Parathyroid adenoma (tissue), 2 donors: ENCODE measurements around the gene GLB1L2.

ENCODE experiments used
- H2AFZ ChIP-seq: fragments of 300-600 bp; sonication (generic); one replicate; pipeline ENCODE4 v1.7.0; 2017; ENCODE audit warnings: antibody characterized with exemption, mild to moderate bottlenecking
- H3K27ac ChIP-seq: fragments of 300-600 bp; sonication (generic); one replicate; pipeline ENCODE4 v1.7.0; 2017
- H3K27me3 ChIP-seq: fragments of 300-600 bp; sonication (generic); one replicate; pipeline ENCODE4 v1.7.0; 2017; ENCODE audit warnings: low read length; ENCODE audit not compliant: control insufficient read depth, insufficient read depth
- H3K36me3 ChIP-seq: fragments of 300-600 bp; sonication (generic); one replicate; pipeline ENCODE4 v1.7.0; 2017; ENCODE audit warnings: low read length; ENCODE audit not compliant: control insufficient read depth, insufficient read depth
- H3K4me1 ChIP-seq: fragments of 300-600 bp; sonication (generic); one replicate; pipeline ENCODE4 v1.7.0; 2017; ENCODE audit warnings: control low read depth
- H3K4me2 ChIP-seq: fragments of 300-600 bp; sonication (generic); one replicate; pipeline ENCODE4 v1.7.0; 2017; ENCODE audit warnings: low read length
- H3K4me3 ChIP-seq: fragments of 300-600 bp; sonication (generic); one replicate; pipeline ENCODE4 v1.7.0; 2017; ENCODE audit warnings: low read depth, low read length
- H3K79me2 ChIP-seq: fragments of 300-600 bp; sonication (generic); one replicate; pipeline ENCODE4 v1.7.0; 2017; ENCODE audit warnings: control low read depth
- H3K9ac ChIP-seq: fragments of 300-600 bp; sonication (generic); one replicate; pipeline ENCODE4 v1.7.0; 2017; ENCODE audit warnings: mild to moderate bottlenecking
- H3K9me3 ChIP-seq: fragments of 300-600 bp; sonication (generic); one replicate; pipeline ENCODE4 v1.7.0; 2017; ENCODE audit warnings: low read length; ENCODE audit not compliant: control insufficient read depth
- TF ChIP-seq, protein P1 (sequence below): fragments of 300-600 bp; sonication (generic); IDR thresholded peaks from one replicate; pipeline ENCODE4 v1.7.0; 2017; ENCODE audit warnings: antibody characterized with exemption, mild to moderate bottlenecking
- donor health status: primary hyperparathyroidism.

The GLB1L2 gene

DNA sequence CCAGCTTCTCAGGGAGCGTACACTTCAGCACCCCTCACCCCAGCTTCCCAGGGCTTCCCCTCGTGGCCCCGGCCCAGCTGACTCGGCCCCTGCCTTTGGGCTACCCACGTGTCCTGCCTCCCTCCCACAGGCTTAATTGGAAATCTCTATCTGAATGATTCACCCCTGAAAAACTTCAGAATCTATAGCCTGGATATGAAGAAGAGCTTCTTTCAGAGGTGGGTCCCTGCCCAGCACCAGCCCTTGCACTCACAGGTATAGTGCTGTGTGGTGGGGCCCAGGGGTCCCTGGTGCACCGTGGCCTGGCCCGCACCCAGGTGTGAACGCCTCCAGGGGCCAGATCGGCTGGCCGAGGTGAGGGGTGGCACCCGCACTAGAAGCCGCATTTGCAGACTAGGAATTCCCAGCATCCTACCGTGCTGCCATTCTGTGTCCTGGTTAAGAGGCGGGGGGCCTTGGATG, 41.8 kb downstream of the GLB1L2 start:
- Histone ChIP-seq H3K36me3 (no peaks in the 10 kb centered on the region), H3K9ac (no peak overlapping the region), H3K4me2 (no peak overlapping the region), H3K27ac (no peak overlapping the region), H2AFZ (no peak overlapping the region), H3K4me1 (no peaks in the 10 kb centered on the region), H3K79me2 (no peaks in the 10 kb centered on the region), H3K4me3 (no peak overlapping the region), H3K9me3 (no peaks in the 10 kb centered on the region), H3K27me3 (no peaks in the 10 kb centered on the region)
- TF ChIP-seq, protein P1, sequence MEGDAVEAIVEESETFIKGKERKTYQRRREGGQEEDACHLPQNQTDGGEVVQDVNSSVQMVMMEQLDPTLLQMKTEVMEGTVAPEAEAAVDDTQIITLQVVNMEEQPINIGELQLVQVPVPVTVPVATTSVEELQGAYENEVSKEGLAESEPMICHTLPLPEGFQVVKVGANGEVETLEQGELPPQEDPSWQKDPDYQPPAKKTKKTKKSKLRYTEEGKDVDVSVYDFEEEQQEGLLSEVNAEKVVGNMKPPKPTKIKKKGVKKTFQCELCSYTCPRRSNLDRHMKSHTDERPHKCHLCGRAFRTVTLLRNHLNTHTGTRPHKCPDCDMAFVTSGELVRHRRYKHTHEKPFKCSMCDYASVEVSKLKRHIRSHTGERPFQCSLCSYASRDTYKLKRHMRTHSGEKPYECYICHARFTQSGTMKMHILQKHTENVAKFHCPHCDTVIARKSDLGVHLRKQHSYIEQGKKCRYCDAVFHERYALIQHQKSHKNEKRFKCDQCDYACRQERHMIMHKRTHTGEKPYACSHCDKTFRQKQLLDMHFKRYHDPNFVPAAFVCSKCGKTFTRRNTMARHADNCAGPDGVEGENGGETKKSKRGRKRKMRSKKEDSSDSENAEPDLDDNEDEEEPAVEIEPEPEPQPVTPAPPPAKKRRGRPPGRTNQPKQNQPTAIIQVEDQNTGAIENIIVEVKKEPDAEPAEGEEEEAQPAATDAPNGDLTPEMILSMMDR, result no peak

DNA sequence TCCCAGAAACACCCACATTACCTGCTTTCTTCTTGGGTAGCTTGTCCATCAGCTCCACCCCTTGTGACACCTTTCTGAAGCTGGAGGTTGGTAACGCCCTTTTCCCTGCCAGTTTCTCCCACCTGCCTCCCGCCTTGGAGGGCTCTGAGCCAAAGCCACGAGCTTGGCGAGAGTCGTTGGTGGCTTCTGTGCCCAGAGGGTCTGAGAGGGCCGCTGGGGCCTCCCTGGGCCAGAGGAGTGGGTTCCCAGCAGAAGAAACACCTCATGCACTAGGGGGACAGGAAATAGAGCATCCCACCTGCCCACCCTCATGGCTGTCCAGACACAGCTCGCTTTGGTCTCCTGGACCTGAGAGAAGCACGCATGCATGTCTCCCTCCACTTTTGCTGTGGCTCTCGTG, 42.4 kb downstream of the GLB1L2 start:
- Histone ChIP-seq H2AFZ (no peak overlapping the region), H3K4me3 (no peak overlapping the region), H3K4me1 (no peaks in the 10 kb centered on the region), H3K79me2 (no peaks in the 10 kb centered on the region), H3K27ac (no peak overlapping the region), H3K36me3 (no peaks in the 10 kb centered on the region), H3K4me2 (no peak overlapping the region), H3K27me3 (no peaks in the 10 kb centered on the region), H3K9ac (no peak overlapping the region), H3K9me3 (no peaks in the 10 kb centered on the region)
- TF ChIP-seq, protein P1, result no peak

DNA sequence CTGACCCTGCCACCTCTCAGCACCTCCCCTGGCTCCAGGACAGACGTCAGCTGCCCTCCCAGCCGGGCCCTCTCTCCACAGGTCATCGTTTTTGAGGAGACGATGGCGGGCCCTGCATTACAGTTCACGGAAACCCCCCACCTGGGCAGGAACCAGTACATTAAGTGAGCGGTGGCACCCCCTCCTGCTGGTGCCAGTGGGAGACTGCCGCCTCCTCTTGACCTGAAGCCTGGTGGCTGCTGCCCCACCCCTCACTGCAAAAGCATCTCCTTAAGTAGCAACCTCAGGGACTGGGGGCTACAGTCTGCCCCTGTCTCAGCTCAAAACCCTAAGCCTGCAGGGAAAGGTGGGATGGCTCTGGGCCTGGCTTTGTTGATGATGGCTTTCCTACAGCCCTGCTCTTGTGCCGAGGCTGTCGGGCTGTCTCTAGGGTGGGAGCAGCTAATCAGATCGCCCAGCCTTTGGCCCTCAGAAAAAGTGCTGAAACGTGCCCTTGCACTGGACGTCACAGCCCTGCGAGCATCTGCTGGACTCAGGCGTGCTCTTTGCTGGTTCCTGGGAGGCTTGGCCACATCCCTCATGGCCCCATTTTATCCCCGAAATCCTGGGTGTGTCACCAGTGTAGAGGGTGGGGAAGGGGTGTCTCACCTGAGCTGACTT, 43.2 kb downstream of the GLB1L2 start:
- Histone ChIP-seq H2AFZ (no peak overlapping the region), H3K79me2 (no peaks in the 10 kb centered on the region), H3K4me2 (no peak overlapping the region), H3K27me3 (no peaks in the 10 kb centered on the region), H3K9ac (no peak overlapping the region), H3K27ac (no peak overlapping the region), H3K4me1 (no peaks in the 10 kb centered on the region), H3K4me3 (no peak overlapping the region), H3K9me3 (no peaks in the 10 kb centered on the region), H3K36me3 (no peaks in the 10 kb centered on the region)
- TF ChIP-seq, protein P1, result no peak

DNA sequence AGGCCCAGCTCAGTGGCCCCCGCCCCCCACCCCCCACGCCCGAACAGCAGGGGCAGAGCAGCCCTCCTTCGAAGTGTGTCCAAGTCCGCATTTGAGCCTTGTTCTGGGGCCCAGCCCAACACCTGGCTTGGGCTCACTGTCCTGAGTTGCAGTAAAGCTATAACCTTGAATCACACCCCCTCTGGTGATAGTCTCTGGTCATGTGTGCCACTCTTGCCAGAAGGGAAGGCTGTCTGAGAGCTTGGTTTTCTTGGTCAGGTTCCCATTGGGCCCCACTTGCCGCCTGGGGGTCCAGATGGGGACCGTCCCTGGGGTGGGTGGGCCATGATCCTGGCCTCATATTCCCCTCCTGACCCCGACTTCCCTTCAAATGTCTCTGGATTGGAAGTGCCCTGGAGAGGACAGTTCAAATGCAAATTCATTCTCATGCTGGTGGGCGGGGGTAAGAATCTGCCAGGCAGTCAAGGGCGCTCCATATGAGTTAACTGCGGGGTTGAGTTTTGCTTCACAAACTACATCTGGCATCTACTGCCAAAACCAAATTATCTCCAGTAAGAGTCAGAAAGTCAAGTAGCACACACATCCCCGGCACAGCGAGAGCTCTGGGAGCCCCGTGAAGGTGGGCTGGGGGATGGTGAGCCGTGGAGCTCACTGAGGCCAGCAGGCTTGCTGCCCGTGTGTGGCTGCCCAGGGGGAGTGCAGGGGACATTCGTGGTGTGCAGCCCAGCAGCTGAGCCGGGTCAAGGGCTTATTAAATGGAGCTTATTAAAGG, 44.5 kb downstream of the GLB1L2 start:
- no peak overlapping the region for H2AFZ ChIP-seq
- H3K27me3 ChIP-seq, result no peaks in the 10 kb centered on the region
- H3K4me3 ChIP-seq, result no peak overlapping the region
- H3K79me2 ChIP-seq, result no peaks in the 10 kb centered on the region
- TF ChIP-seq, protein P1, result no peak
- H3K27ac ChIP-seq, result no peak overlapping the region
- H3K9me3 ChIP-seq, result no peaks in the 10 kb centered on the region
- no peaks in the 10 kb centered on the region for H3K4me1 ChIP-seq
- H3K4me2 ChIP-seq, result no peak overlapping the region
- H3K36me3 ChIP-seq, result no peaks in the 10 kb centered on the region
- no peak overlapping the region for H3K9ac ChIP-seq
